H1 (cell line): ENCODE data around the gene C2orf92. TPM values are rescaled to one million over a fixed set of nuclear protein-coding genes. Genes with fewer than 3 reads are reported as not detected.
A peak's percentile ranks its signal among the peaks of the same experiment; 100 is the strongest.

Experiments
- EGR1 ChIP-seq: IDR thresholded peaks from 2 replicates; pipeline ENCODE4 v1.6.1; 2011; ENCODE audit warnings: low read depth, low read length, borderline replicate concordance
- FOSL1 ChIP-seq: IDR thresholded peaks from 2 replicates; pipeline ENCODE4 v1.6.1; 2011; ENCODE audit warnings: mild to moderate bottlenecking, low read depth, low read length, moderate library complexity; ENCODE audit not compliant: insufficient read depth
- KDM5A ChIP-seq: fragments of 200-600 bp; IDR thresholded peaks from 2 replicates; pipeline ENCODE4 v1.7.1; 2012; ENCODE audit warnings: mild to moderate bottlenecking, low read length, inconsistent platforms, mixed read lengths
- NRF1 ChIP-seq: IDR thresholded peaks from 2 replicates; pipeline ENCODE4 v1.6.1; 2011; ENCODE audit warnings: mild to moderate bottlenecking, low read depth, low read length, improper control_type of control experiment
- POLR2AphosphoS5 ChIP-seq: IDR thresholded peaks from 2 replicates; pipeline ENCODE4 v1.6.1; 2011; ENCODE audit warnings: low read depth, low read length
- RNF2 ChIP-seq: fragments of 200-900, 300-1000 bp; sonication (generic); IDR thresholded peaks from 2 replicates; pipeline ENCODE4 v1.7.1; 2016; ENCODE audit warnings: borderline replicate concordance, low read depth, mild to moderate bottlenecking, antibody characterized with exemption, low read length; ENCODE audit not compliant: poor library complexity, severe bottlenecking; ENCODE audit errors: missing control alignments
- SUZ12 ChIP-seq: fragments of 200-600 bp; sonication (generic); IDR thresholded peaks from 2 replicates; pipeline ENCODE4 v1.6.1; 2012; ENCODE audit warnings: mild to moderate bottlenecking, inconsistent platforms, low read length, moderate library complexity, mixed read lengths
- polyA plus RNA-seq, 7 experiments: library from polyadenylated mRNA; depleted of rRNA in 3 of 7; stranded (reverse) in 5 of 7; unstranded in 2 of 7; fragments of >200 nt in 5 of 7; fragments of 200-250 nt in 2 of 7; gene quantifications; 1 replicate in 5 of 7; 2 replicates in 1 of 7; 4 replicates in 1 of 7; pipeline versions ENCODE4 v1.2.1 to v1.2.3, GENCODE V29; 2011 to 2013; ENCODE audit warnings: missing spikeins in 2 of 7, mixed read lengths in 2 of 7
- total RNA-seq: library from RNA; stranded (reverse); fragmentation: NEBNext Ultra II Directional; extraction: Animal tissue kit (Norgen Biotek cat#: 25700); gene quantifications from 2 replicates; pipeline ENCODE4 v1.2.1, GENCODE V29; 2021
- TF ChIP-seq, protein P1 (sequence below): fragments of 300-600 bp; sonication (generic); IDR thresholded peaks from 2 replicates; pipeline ENCODE4 v1.7.1; 2012; ENCODE audit warnings: low read length, moderate library complexity, mild to moderate bottlenecking, inconsistent platforms; ENCODE audit not compliant: insufficient replicate concordance
- TF ChIP-seq, protein P2 (sequence below): IDR thresholded peaks from 2 replicates; pipeline ENCODE4 v1.6.1; 2011; ENCODE audit warnings: low read length, improper control_type of control experiment

C2orf92 gene
- total and polyA plus RNA-seq, 2 of the 8 experiments (the other 6 are each of a cell fraction or from before 2014, with no cell fraction given), result 2.3 to 3.7 TPM

DNA sequence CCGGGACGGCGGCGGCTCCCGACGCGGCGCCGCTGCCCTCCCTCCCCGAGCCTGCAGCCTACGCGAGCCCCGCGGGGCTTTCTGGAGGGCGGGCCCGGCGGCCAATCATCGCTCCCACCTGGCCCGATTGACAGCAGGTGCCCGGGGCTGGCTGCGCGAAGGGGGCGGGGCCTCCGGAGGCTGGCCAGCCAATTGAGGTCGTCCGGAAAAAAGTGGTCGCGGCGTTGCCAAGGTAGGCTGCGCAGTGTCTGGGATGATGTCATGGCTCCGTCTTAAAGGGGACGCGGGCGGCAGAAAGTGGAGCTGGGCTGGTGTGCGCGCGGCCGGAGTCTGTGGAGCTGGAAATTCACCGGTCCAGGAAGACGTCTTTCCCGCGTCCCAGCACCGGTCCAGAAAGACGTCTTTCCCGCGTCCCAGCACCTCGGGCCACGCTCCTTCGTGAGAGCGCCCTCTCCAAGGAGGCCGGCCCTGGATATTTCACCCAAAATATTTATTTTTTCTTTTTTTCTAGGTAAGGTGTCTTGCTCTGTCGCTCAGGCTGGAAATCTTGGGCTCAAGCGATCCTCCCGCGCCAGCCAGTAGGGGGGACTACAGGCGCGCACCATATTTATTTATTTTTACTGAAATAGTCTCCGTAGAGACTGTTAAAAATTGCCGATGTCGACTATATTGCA lies 5.4 kb upstream of the C2orf92 start, which contains the start of gene ACTR1B (continued):
- TF ChIP-seq, protein P1, sequence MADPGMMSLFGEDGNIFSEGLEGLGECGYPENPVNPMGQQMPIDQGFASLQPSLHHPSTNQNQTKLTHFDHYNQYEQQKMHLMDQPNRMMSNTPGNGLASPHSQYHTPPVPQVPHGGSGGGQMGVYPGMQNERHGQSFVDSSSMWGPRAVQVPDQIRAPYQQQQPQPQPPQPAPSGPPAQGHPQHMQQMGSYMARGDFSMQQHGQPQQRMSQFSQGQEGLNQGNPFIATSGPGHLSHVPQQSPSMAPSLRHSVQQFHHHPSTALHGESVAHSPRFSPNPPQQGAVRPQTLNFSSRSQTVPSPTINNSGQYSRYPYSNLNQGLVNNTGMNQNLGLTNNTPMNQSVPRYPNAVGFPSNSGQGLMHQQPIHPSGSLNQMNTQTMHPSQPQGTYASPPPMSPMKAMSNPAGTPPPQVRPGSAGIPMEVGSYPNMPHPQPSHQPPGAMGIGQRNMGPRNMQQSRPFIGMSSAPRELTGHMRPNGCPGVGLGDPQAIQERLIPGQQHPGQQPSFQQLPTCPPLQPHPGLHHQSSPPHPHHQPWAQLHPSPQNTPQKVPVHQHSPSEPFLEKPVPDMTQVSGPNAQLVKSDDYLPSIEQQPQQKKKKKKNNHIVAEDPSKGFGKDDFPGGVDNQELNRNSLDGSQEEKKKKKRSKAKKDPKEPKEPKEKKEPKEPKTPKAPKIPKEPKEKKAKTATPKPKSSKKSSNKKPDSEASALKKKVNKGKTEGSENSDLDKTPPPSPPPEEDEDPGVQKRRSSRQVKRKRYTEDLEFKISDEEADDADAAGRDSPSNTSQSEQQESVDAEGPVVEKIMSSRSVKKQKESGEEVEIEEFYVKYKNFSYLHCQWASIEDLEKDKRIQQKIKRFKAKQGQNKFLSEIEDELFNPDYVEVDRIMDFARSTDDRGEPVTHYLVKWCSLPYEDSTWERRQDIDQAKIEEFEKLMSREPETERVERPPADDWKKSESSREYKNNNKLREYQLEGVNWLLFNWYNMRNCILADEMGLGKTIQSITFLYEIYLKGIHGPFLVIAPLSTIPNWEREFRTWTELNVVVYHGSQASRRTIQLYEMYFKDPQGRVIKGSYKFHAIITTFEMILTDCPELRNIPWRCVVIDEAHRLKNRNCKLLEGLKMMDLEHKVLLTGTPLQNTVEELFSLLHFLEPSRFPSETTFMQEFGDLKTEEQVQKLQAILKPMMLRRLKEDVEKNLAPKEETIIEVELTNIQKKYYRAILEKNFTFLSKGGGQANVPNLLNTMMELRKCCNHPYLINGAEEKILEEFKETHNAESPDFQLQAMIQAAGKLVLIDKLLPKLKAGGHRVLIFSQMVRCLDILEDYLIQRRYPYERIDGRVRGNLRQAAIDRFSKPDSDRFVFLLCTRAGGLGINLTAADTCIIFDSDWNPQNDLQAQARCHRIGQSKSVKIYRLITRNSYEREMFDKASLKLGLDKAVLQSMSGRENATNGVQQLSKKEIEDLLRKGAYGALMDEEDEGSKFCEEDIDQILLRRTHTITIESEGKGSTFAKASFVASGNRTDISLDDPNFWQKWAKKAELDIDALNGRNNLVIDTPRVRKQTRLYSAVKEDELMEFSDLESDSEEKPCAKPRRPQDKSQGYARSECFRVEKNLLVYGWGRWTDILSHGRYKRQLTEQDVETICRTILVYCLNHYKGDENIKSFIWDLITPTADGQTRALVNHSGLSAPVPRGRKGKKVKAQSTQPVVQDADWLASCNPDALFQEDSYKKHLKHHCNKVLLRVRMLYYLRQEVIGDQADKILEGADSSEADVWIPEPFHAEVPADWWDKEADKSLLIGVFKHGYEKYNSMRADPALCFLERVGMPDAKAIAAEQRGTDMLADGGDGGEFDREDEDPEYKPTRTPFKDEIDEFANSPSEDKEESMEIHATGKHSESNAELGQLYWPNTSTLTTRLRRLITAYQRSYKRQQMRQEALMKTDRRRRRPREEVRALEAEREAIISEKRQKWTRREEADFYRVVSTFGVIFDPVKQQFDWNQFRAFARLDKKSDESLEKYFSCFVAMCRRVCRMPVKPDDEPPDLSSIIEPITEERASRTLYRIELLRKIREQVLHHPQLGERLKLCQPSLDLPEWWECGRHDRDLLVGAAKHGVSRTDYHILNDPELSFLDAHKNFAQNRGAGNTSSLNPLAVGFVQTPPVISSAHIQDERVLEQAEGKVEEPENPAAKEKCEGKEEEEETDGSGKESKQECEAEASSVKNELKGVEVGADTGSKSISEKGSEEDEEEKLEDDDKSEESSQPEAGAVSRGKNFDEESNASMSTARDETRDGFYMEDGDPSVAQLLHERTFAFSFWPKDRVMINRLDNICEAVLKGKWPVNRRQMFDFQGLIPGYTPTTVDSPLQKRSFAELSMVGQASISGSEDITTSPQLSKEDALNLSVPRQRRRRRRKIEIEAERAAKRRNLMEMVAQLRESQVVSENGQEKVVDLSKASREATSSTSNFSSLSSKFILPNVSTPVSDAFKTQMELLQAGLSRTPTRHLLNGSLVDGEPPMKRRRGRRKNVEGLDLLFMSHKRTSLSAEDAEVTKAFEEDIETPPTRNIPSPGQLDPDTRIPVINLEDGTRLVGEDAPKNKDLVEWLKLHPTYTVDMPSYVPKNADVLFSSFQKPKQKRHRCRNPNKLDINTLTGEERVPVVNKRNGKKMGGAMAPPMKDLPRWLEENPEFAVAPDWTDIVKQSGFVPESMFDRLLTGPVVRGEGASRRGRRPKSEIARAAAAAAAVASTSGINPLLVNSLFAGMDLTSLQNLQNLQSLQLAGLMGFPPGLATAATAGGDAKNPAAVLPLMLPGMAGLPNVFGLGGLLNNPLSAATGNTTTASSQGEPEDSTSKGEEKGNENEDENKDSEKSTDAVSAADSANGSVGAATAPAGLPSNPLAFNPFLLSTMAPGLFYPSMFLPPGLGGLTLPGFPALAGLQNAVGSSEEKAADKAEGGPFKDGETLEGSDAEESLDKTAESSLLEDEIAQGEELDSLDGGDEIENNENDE, result no peak
- TF ChIP-seq, protein P2, sequence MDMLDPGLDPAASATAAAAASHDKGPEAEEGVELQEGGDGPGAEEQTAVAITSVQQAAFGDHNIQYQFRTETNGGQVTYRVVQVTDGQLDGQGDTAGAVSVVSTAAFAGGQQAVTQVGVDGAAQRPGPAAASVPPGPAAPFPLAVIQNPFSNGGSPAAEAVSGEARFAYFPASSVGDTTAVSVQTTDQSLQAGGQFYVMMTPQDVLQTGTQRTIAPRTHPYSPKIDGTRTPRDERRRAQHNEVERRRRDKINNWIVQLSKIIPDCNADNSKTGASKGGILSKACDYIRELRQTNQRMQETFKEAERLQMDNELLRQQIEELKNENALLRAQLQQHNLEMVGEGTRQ, result no peak
- TF ChIP-seq EGR1 (no peak), SUZ12 (no peak), NRF1 (no peak), FOSL1 (no peak), RNF2 (no peak), POLR2AphosphoS5 (peak; percentile 88), KDM5A (no peak)
